Erythroblast (primary cell): ENCODE results near the gene HSPA14.

Source experiments
- GATA1 ChIP-seq: IDR thresholded peaks from 2 replicates; pipeline ENCODE4 v1.6.1; 2011; ENCODE audit warnings: low read depth, mild to moderate bottlenecking, control low read depth, low read length, moderate library complexity
- POLR2A ChIP-seq: IDR thresholded peaks from 2 replicates; pipeline ENCODE4 v1.6.1; 2011; ENCODE audit warnings: mild to moderate bottlenecking, low read length

- no peak for TF ChIP-seq POLR2A
- TF ChIP-seq GATA1, result no peak
Observed at GRCh38 chr10:14803827-14804226, 34.3 kb upstream of the HSPA14 start.
